ENCODE data around the gene NXPH1. TPM values are rescaled to one million over a fixed set of nuclear protein-coding genes. Genes with fewer than 3 reads are reported as not detected.

NXPH1 gene
- total RNA-seq, 3 donors from 2014 or later, result not detected

DNA sequence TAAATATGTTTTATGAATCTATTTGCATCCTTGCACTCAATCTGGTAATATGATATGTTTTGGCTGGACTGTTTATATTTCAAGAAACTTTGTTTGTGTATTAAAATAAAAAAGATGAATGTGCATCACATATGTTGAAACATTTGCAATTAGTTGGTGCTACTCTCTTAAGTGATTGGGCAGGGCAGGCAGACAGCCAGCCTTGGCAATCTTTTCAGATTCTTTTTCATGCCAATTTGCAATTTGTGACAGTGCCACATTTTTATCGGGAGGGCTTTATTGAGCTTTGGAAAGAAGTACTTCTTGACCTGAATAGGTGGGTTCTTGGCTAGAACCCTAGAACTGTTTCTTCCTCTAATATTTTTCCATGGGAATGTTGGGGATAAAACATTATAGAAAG lies 152.2 kb downstream of the NXPH1 start:
- no peak for DNase-seq
- TF ChIP-seq CTCF (IDR thresholded peaks at IDR 0.05), result no peak
- Histone ChIP-seq H3K4me1 (ENCODE audit: low read depth) (no peaks in the 10 kb centered on the region), H3K36me3 (ENCODE audit: low read depth) (no peaks in the 10 kb centered on the region), H3K4me3 (no peak overlapping the region), H3K9me3 (no peaks in the 10 kb centered on the region)
- no peak for ATAC-seq
- intact Hi-C loops (cut with DNase I, micrococcal nuclease), result no loop called here

DNA sequence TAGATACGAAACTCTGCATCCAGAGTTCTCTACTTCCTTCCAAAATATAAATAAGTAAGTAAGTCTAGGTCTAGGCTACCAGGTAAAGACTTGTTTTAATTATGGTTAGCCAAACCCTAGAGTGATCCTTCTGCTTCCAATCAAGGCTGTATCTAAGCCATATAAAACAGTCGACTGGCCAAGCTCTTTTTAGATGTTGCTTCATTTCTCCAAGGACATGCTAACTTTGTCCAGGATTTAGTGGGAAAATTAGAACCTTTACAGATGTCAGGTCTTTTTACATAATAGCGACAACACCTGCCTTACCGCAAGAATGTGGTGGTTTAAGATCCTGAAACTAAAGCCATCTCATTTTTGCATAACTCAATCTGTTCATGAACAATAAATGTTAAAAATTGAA lies 156.8 kb downstream of the NXPH1 start:
- Histone ChIP-seq H3K4me1 (ENCODE audit: low read depth) (no peaks in the 10 kb centered on the region), H3K36me3 (ENCODE audit: low read depth) (no peaks in the 10 kb centered on the region), H3K4me3 (no peak overlapping the region), H3K9me3 (no peaks in the 10 kb centered on the region)
- DNase-seq (no peak), ATAC-seq (no peak)
- TF ChIP-seq CTCF (IDR thresholded peaks at IDR 0.05), result no peak
- intact Hi-C loops (cut with DNase I, micrococcal nuclease), result no loop called here

DNA sequence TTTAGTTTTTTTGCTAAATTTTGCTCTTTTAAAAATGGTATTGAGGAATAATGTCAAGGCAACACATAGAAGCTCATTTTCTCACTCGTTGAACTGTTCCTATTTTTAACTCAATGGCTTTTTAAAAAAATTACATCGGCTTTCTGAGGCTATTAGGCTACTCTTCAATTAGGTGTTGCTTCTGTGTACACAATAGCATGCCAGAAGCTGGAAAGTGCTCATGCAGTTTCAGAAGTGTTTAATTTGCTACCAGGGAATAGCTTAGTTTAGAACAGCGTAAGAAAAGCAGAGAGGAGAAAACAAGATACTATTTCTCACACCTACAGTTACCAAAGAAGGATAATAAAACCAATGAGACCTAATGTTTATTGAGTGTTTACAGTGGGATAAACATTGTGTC lies 157.4 kb downstream of the NXPH1 start:
- intact Hi-C loops (cut with DNase I, micrococcal nuclease), result no loop called here
- Histone ChIP-seq H3K36me3 (ENCODE audit: low read depth) (no peaks in the 10 kb centered on the region), H3K9me3 (no peaks in the 10 kb centered on the region), H3K4me1 (ENCODE audit: low read depth) (no peaks in the 10 kb centered on the region), H3K4me3 (no peak overlapping the region)
- ATAC-seq (no peak), DNase-seq (no peak)
- TF ChIP-seq CTCF (IDR thresholded peaks at IDR 0.05), result no peak

DNA sequence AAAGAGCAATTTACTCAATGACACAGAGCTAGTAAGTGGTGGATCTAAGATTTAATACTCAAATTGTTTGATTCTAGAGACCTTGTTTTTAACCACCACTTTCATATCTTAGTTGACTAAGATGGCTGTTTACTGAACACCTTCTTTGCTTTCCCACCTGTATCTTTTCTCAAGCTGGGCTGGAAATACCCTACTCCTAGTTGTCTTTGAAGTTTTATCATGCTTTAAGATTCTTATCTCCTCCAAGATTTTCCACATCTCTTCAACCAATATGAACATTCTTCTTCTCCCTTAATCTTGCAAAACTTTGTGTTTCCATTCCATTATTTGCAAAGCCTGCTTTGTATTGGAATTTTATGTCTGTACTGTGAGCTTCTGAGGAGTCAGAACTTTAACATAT lies 157.9 kb downstream of the NXPH1 start:
- intact Hi-C loops (cut with DNase I, micrococcal nuclease), result no loop called here
- no peaks in the 10 kb centered on the region for H3K36me3 ChIP-seq (ENCODE audit: low read depth)
- no peak overlapping the region for H3K4me3 ChIP-seq
- DNase-seq (no peak), ATAC-seq (no peak)
- TF ChIP-seq CTCF (IDR thresholded peaks at IDR 0.05), result no peak
- H3K4me1 ChIP-seq (ENCODE audit: low read depth), result no peaks in the 10 kb centered on the region
- no peaks in the 10 kb centered on the region for H3K9me3 ChIP-seq

- DNase-seq, result no peak
- intact Hi-C loops (cut with DNase I, micrococcal nuclease), result no loop called here
- ATAC-seq, result no peak
Measured at GRCh38 chr7:8592167-8592566, 158.8 kb downstream of the NXPH1 start.

More at GRCh38 chr7:8592167-8592566, 158.8 kb downstream of the NXPH1 start:
- Histone ChIP-seq H3K9me3 (no peaks in the 10 kb centered on the region), H3K36me3 (ENCODE audit: low read depth) (no peaks in the 10 kb centered on the region), H3K4me3 (no peak overlapping the region), H3K4me1 (ENCODE audit: low read depth) (no peaks in the 10 kb centered on the region)
- no peak for TF ChIP-seq CTCF (IDR thresholded peaks at IDR 0.05)
